Measurements from ENCODE around the gene ACP3.
"Not testable (repeated sequence)": the region's sequence is repeated elsewhere in the genome, so short reads cannot be mapped to it uniquely, and the experiment has no call there.

ACP3 gene

DNA sequence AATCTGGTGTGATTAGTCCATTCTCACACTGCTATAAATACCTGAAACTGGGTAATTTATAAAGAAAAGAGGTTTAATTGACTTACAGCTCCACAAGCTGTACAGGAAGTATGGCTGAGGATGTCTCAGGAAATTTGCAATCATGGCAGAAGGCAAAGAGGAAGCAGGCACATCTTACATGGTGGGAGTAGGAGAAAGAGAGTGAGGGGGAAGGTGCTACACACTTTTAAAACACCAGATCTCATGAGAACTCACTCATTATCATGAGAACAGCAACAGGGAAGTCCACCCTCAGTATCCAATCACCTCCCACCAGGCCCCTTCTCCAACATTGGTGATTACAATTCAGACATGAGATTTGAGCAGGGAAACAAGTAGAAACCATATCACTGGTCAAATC, 24.0 kb upstream of the ACP3 start:
- FAIRE-seq = no peak
- no peak for DNase-seq (ENCODE audit: insufficient read length, low spot score)
- no peak for TF ChIP-seq POLR2A (IDR thresholded peaks at IDR 0.05; ENCODE audit: low read depth, low read length)

DNA sequence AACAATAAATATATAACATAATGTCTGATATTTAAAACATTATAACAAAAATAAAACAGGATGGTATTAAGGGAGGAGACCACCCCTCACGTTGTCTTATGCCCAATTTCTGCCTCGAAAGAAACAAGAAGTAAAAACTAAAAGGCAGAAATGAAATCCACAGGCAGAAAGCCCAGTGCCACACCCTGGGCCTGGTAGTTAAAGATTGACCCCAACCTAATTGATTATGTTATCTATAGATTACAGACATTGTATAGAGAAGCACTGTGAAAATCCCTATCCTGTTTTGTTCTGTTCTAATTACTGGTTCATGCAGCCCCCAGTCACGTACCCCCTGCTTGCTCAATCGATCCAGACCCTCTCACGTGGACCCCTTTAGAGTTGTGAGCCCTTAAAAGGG, 22.3 kb upstream of the ACP3 start:
- no peak for TF ChIP-seq POLR2A (IDR thresholded peaks at IDR 0.05; ENCODE audit: low read depth, low read length)
- FAIRE-seq (no peak), DNase-seq (ENCODE audit: insufficient read length, low spot score) (no peak)

- DNase-seq (ENCODE audit: insufficient read length, low spot score); FAIRE-seq: not testable (repeated sequence)
Measured at GRCh38 chr3:132303336-132304201, 13.6 kb upstream of the ACP3 start.

DNA sequence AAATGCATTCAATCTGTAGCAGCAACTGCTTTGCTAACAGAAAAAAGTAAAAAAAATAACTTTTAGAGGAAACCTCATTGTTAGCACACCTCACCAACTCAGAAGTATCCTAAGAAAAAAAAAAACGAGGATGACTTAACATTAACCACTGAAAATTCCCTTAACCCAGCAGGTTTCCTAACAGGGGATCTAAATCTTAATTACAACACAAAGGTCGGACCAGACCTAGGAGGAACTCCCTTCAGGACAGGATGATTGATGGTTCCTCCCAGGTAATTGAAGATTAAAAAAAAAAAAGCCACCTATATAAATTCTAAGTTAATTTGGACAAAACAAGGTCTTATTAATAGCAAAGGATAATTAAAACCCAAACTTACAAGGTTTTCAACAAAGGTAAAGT, 12.9 kb upstream of the ACP3 start:
- not testable (repeated sequence) for DNase-seq (ENCODE audit: insufficient read length, low spot score); FAIRE-seq

DNA sequence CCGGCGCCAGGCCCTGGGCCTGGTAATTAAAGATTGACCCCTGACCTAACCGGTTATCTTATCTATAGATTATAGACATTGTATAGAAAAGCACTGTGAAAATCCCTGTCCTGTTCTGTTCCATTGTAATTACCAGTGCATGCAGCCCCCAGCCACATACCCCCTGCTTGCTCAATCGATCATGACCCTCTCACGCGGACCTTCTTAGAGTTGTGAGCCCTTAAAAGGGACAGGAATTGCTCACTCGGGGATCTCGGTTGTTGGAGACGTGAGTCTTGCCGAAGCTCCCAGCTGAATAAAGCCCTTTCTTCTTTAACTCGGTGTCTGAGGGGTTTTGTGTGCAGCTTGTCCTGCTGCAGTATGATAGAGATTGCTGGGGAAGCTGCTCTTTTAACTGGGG, 7.2 kb upstream of the ACP3 start:
- not testable (repeated sequence) for DNase-seq (ENCODE audit: insufficient read length, low spot score); FAIRE-seq

DNA sequence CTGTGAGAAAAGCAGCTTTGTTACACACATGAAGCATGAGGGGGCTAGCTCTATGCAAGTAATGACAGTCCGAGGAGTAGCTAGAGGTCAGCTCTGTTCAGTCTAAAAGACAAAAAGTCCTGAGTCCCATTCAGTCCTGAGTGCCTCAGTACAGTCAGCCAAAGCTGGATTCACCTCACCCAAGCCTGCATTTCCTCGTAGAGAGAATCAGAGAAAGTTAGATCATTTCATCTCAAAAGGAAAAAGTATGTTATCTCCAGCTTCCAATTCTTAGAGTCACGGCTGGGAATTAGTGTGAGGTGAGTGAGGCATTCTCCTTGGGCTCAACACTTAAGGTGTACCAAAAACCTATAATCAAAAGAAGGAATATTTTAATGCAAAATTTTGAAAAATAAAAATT, 5.9 kb upstream of the ACP3 start:
- TF ChIP-seq POLR2A (IDR thresholded peaks at IDR 0.05; ENCODE audit: low read depth, low read length) = no peak
- no peak for FAIRE-seq
- DNase-seq (ENCODE audit: insufficient read length, low spot score) = no peak

- TF ChIP-seq POLR2A (IDR thresholded peaks at IDR 0.05; ENCODE audit: low read depth, low read length) = no peak
- DNase-seq (ENCODE audit: insufficient read length, low spot score) (no peak), FAIRE-seq (no peak)
Measured at GRCh38 chr3:132311841-132312240, 5.4 kb upstream of the ACP3 start.

GRCh38 chr3:132315851-132316250, 1.4 kb upstream of the ACP3 start:
- no peak for TF ChIP-seq POLR2A (IDR thresholded peaks at IDR 0.05; ENCODE audit: low read depth, low read length)
- DNase-seq (ENCODE audit: insufficient read length, low spot score) (no peak), FAIRE-seq (no peak)

- DNase-seq (ENCODE audit: insufficient read length, low spot score) (no peak), FAIRE-seq (no peak)
- TF ChIP-seq POLR2A (IDR thresholded peaks at IDR 0.05; ENCODE audit: low read depth, low read length) = no peak
Measured at GRCh38 chr3:132318451-132318850, 1.2 kb downstream of the ACP3 start.

DNA sequence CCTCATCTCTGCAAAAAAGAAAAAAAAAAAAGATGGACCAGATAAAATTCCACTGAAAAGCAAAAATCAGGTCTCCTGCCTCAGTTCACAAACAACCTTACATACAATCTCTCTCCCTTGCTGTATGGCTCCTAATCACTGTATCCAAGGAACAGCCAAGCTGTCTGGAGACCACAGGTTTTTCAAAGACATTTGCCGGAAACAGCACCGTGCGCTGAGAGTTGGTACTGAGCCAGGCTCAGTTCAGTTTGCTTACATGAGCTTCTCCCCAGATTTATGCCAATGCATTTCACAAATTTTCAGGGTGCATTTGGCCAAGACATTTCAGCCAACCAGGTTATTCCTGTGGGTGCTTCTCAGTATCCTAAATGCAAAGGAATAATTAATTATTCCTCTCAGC, 4.1 kb downstream of the ACP3 start:
- no peak for FAIRE-seq
- TF ChIP-seq POLR2A (IDR thresholded peaks at IDR 0.05; ENCODE audit: low read depth, low read length) = no peak
- DNase-seq (ENCODE audit: insufficient read length, low spot score) = no peak

DNA sequence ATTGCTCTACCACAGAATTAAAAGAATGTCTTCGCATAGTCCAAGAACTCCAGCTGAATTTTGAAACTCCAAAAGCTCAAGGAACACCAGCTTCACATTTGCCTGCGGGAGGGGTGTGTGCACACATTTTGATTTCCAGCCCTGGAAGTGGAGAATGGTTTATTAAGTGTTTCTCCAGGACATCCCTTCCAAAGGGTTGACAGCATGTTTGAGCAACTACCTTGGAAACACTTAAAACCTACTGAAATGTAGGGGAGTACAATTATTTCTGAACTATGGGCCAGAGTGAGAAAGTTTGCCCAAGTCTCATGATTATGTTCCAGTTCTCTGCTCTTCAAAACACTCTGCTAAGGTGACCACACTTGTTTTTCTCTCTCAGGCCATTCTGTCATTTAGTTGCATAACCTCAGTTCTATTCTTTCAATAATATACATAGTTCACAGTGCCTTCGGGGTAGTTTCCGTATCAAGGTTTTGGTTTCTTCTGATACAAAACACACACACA, 7.9 kb downstream of the ACP3 start:
- DNase-seq (ENCODE audit: insufficient read length, low spot score) (no peak), FAIRE-seq (no peak)
- TF ChIP-seq POLR2A (IDR thresholded peaks at IDR 0.05; ENCODE audit: low read depth, low read length) = no peak

DNA sequence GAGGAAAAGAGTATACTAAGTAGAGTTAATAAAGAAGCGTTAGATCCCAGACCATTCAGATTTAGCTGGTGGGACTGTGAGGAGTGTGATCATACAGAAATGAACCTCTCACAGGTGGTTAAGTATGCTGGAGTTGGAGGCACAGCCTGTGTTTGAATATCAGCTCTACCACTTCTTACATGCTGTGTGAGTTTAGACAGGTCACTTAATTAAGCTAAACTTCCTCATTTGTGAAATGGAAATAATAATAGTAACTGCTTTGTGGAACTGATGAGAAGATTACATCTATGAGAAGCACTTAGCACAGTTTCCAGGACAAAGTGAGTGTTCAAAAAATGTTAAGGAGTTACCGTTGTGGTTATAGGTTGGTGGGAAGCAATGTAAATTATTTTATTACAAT, 8.4 kb downstream of the ACP3 start:
- DNase-seq (ENCODE audit: insufficient read length, low spot score) (no peak), FAIRE-seq (no peak)
- TF ChIP-seq POLR2A (IDR thresholded peaks at IDR 0.05; ENCODE audit: low read depth, low read length) = no peak

GRCh38 chr3:132326251-132326650, 9.0 kb downstream of the ACP3 start:
- FAIRE-seq (no peak), DNase-seq (ENCODE audit: insufficient read length, low spot score) (no peak)
- no peak for TF ChIP-seq POLR2A (IDR thresholded peaks at IDR 0.05; ENCODE audit: low read depth, low read length)

DNA sequence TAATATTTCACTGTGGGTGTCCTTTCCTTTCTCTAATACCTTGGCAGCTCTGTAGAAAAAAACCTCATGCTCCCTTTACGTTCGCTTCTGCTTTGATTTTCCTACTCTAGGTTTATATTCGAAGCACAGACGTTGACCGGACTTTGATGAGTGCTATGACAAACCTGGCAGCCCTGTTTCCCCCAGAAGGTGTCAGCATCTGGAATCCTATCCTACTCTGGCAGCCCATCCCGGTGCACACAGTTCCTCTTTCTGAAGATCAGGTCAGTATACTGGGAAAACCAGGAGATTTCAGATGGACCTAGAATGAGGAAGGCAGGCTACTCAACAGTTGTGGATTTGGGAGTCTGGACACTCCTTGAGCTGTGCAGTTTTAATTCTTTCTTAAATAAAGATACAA, 14.9 kb downstream of the ACP3 start:
- FAIRE-seq (no peak), DNase-seq (ENCODE audit: insufficient read length, low spot score) (no peak)
- TF ChIP-seq POLR2A (IDR thresholded peaks at IDR 0.05; ENCODE audit: low read depth, low read length) = no peak

DNA sequence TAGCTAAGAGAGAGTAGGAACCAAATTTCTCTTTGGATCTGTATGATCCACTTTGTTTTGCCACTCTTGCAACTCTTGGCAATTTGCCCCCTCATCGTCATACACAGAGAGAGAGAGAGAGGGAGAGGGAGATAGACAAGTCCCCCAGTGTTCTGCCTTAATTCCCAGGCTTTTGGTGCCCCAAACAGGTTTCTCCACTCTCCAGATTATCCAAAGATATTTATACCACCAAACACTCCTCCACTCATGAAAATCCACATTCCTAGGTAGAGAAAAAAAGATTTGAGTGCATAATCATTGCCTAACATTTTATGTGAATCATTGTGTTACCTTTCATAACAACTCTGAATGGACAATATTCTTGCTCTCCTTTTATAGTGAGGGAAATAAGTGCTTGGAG, 15.3 kb downstream of the ACP3 start:
- FAIRE-seq (no peak), DNase-seq (ENCODE audit: insufficient read length, low spot score) (no peak)
- no peak for TF ChIP-seq POLR2A (IDR thresholded peaks at IDR 0.05; ENCODE audit: low read depth, low read length)

Data from H54 (cell line).